Vagina (tissue), 2 donors: Measurements from ENCODE around the gene COIL.

Experiments
- CTCF ChIP-seq, 3 experiments: fragments of 450-650 bp in 2 of 3; fragments of 200-600 bp in 1 of 3; sonication (generic) in 1 of 3; IDR thresholded peaks; one replicate each; pipeline ENCODE4 v1.5.1; 2017 to 2019; ENCODE audit warnings: antibody characterized with exemption in 3 of 3, mild to moderate bottlenecking in 2 of 3, moderate library complexity in 2 of 3
- POLR2AphosphoS5 ChIP-seq, 2 donors: sonication (generic); formaldehyde crosslinking; IDR thresholded peaks; one replicate each; pipeline ENCODE4 v1.9.0; 2017; ENCODE audit warnings: antibody characterized with exemption in 2 of 2, mild to moderate bottlenecking in 2 of 2, low read depth in 1 of 2; ENCODE audit not compliant: insufficient read depth in 1 of 2

DNA sequence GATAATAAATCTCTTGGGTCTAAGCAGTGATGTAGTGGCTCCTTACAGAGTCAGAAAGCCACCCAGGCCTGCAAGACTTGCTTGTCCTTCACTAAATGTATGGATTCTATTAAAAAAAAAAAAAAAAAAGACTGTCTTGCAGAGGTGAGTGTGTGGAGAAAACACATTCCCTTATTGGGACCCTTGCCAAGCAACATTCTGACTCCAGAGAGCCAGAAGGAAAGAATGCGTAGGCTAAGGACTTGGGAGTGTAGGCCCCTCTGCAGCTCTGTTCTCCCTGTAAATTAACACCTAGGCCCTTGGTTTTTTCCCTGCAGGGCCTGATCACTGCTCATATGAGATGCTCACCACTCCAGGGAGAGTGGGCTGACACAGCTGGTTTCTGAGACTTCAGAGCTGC, 34.9 kb upstream of the COIL start:
- TF ChIP-seq CTCF (IDR thresholded peaks at IDR 0.05) (no peak), POLR2AphosphoS5 (IDR thresholded peaks at IDR 0.05; ENCODE audit: insufficient read depth in 1 of 2, low read depth in 1 of 2) (no peak)
